Measurements from ENCODE around the gene SRGAP2C.
"Not testable (repeated sequence)": the region's sequence is repeated elsewhere in the genome, so short reads cannot be mapped to it uniquely, and the experiment has no call there.

DNA sequence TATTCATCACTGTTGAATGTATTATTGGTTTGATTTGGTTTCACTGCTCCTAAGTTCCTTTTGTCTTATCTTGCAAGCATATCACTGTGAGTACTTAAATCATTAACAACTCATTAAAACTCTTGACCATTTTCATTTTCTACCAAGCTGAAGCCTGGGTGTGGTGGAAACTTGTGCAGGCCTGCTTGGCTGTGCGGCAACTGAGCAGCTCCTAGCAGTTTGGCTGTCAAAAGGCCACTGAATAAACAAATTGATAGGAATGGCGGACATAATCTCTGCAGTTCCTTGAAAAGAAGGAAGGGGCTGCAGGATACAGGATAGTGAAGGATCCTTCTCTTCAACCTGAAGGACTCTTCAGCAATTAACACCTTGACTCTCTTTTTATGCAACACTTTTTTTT is 26.0 kb downstream of the SRGAP2C start:
- TF ChIP-seq ZNF274 (IDR thresholded peaks at IDR 0.05; ENCODE audit: low read depth, low read length); SUZ12 (IDR thresholded peaks at IDR 0.05; ENCODE audit: extremely low read depth, insufficient read depth, insufficient read length): not testable (repeated sequence)

Data from NT2/D1 (cell line).